DOHH2 (cell line): Measurements from ENCODE around the gene RHEX.

Experiments used
- H3F3A ChIP-seq: fragments of 200-600 bp; sonication (generic), shearing (Covaris generic); 2 replicates; pipeline ENCODE4 v1.6.0; 2016; ENCODE audit warnings: antibody characterized with exemption, mild to moderate bottlenecking; ENCODE audit not compliant: control insufficient read depth, insufficient read depth
- H3K27ac ChIP-seq: fragments of 200-600 bp; sonication (generic); 2 replicates; pipeline ENCODE4 v1.5.1; 2014; ENCODE audit warnings: low read depth, mild to moderate bottlenecking, low read length, moderate library complexity
- H3K27me3 ChIP-seq: fragments of 200-600 bp; sonication (generic); 2 replicates; pipeline ENCODE4 v1.6.1; 2014; ENCODE audit warnings: mild to moderate bottlenecking, low read length, mixed read lengths; ENCODE audit not compliant: control insufficient read depth
- H3K36me3 ChIP-seq: fragments of 200-600 bp; sonication (generic); 2 replicates; pipeline ENCODE4 v1.6.1; 2014; ENCODE audit warnings: mild to moderate bottlenecking, low read length, moderate library complexity, mixed read lengths; ENCODE audit not compliant: control insufficient read depth
- H3K4me1 ChIP-seq: fragments of 200-600 bp; sonication (generic); 2 replicates; pipeline ENCODE4 v1.6.1; 2014; ENCODE audit warnings: mild to moderate bottlenecking, low read length, mixed read lengths; ENCODE audit not compliant: control insufficient read depth
- H3K4me2 ChIP-seq: fragments of 200-600 bp; sonication (generic); 2 replicates; pipeline ENCODE4 v1.6.0; 2014; ENCODE audit warnings: mild to moderate bottlenecking, low read length, moderate library complexity
- H3K4me3 ChIP-seq: fragments of 200-600 bp; sonication (generic); 2 replicates; pipeline ENCODE4 v1.5.1; 2014; ENCODE audit warnings: mild to moderate bottlenecking, low read length, mixed read lengths
- H3K79me2 ChIP-seq: fragments of 200-600 bp; sonication (generic); 2 replicates; pipeline ENCODE4 v1.6.1; 2014; ENCODE audit warnings: mild to moderate bottlenecking, low read length, mixed read lengths; ENCODE audit not compliant: control insufficient read depth
- H3K9me2 ChIP-seq: fragments of 200-600 bp; sonication (generic); replicated peaks from 2 replicates; pipeline ENCODE4 v1.6.1; 2014; ENCODE audit warnings: mild to moderate bottlenecking, low read length, mixed read lengths; ENCODE audit not compliant: control insufficient read depth
- H3K9me3 ChIP-seq: fragments of 200-600 bp; sonication (generic); 2 replicates; pipeline ENCODE4 v1.6.1; 2014; ENCODE audit warnings: antibody characterized with exemption, low read length, mixed read lengths; ENCODE audit not compliant: control insufficient read depth, insufficient read depth
- H4K20me1 ChIP-seq: fragments of 200-600 bp; sonication (generic); 2 replicates; pipeline ENCODE4 v1.6.0; 2014; ENCODE audit warnings: low read depth, mild to moderate bottlenecking, antibody characterized with exemption, low read length, moderate library complexity; ENCODE audit not compliant: control insufficient read depth, insufficient read depth
- CTCF ChIP-seq: fragments of 200-600 bp; sonication (generic); IDR thresholded peaks from one replicate; pipeline ENCODE4 v1.5.1; 2014; ENCODE audit warnings: antibody characterized with exemption, mild to moderate bottlenecking, low read depth, low read length; ENCODE audit not compliant: poor library complexity, severe bottlenecking
- EZH2phosphoT487 ChIP-seq: fragments of 200-600 bp; sonication (generic); IDR thresholded peaks from 2 replicates; pipeline ENCODE4 v1.6.1; 2017; ENCODE audit warnings: borderline replicate concordance, mild to moderate bottlenecking, antibody characterized with exemption, low read length, moderate library complexity, mixed read lengths

Gene RHEX

DNA sequence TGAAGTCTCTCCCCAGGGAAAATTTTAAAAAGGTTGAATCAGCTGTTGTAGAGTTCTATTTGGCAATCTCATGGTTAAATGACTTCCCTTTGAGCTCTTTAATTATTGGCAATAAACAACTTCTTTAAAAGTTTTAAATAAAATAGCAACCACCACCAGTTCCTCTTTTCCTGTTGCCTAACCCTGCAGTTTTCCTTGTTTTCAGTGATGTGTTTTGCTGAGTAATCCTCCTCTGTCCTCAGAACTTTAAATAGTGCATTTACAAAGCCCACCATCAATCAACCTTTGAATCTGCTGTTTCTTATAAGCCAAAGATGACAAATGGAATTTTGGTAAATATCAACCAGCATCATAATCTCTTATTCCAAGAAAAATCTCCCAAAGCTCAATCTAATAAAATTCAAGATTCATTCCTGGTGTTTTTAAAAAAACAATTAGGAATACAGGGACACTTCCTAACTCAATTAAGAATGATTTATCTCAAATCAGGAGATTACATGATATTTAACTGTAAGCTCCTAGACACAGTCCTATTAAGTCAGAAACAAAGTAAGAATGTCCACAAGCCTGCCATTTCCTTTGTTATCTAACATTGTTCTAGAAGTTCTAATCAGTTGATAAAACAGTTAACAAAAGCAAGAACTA is 49.4 kb downstream of the RHEX start:
- no peak overlapping the region for H3K27ac ChIP-seq
- TF ChIP-seq EZH2phosphoT487, result no peak
- TF ChIP-seq CTCF, result no peak
- H3K27me3 ChIP-seq, result no peaks in the 10 kb centered on the region
- no peaks in the 10 kb centered on the region for H3K9me3 ChIP-seq
- peaks cover 3% of the 10 kb centered on the region; the same call in 1 of the 2 replicates for H3K36me3 ChIP-seq
- H3F3A ChIP-seq, result no peaks in the 10 kb centered on the region; the same call in 1 of the 2 replicates
- H3K4me1 ChIP-seq, result peaks cover 5% of the 10 kb centered on the region; the same call in 1 of the 2 replicates
- no peaks in the 10 kb centered on the region for H3K79me2 ChIP-seq
- H3K4me2 ChIP-seq, result no peak overlapping the region
- no peaks in the 10 kb centered on the region for H3K9me2 ChIP-seq
- H3K4me3 ChIP-seq, result no peak overlapping the region
- no peaks in the 10 kb centered on the region for H4K20me1 ChIP-seq

DNA sequence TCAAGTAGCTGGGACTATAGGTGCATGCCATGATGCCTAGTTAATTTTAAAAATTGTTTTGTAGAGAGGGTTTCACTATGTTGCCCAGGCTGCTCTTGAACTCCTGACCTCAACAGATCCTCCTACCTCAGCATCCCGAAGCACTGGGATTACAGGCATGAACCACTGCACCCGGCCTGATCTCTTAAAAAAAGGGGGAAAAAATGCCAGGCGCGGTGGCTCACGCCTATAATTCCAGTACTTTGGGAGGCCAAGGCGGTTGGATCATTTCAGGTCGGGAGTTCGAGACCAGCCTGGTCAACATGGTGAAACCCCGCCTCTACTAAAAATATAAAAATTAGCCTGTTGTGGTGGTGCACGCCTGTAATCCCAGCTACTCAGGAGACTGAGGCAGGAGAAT is 51.0 kb downstream of the RHEX start:
- no peak overlapping the region for H3K4me3 ChIP-seq
- H3K36me3 ChIP-seq, result no peaks in the 10 kb centered on the region
- H3K4me2 ChIP-seq, result no peak overlapping the region
- no peaks in the 10 kb centered on the region for H4K20me1 ChIP-seq
- no peak overlapping the region for H3K27ac ChIP-seq
- no peaks in the 10 kb centered on the region for H3K9me2 ChIP-seq
- H3K9me3 ChIP-seq, result no peaks in the 10 kb centered on the region
- no peak for TF ChIP-seq CTCF
- TF ChIP-seq EZH2phosphoT487, result no peak
- no peaks in the 10 kb centered on the region; the same call in 1 of the 2 replicates for H3F3A ChIP-seq
- peaks cover 5% of the 10 kb centered on the region; the same call in 1 of the 2 replicates for H3K27me3 ChIP-seq
- no peaks in the 10 kb centered on the region for H3K79me2 ChIP-seq
- H3K4me1 ChIP-seq, result peaks cover 5% of the 10 kb centered on the region; the same call in 1 of the 2 replicates

DNA sequence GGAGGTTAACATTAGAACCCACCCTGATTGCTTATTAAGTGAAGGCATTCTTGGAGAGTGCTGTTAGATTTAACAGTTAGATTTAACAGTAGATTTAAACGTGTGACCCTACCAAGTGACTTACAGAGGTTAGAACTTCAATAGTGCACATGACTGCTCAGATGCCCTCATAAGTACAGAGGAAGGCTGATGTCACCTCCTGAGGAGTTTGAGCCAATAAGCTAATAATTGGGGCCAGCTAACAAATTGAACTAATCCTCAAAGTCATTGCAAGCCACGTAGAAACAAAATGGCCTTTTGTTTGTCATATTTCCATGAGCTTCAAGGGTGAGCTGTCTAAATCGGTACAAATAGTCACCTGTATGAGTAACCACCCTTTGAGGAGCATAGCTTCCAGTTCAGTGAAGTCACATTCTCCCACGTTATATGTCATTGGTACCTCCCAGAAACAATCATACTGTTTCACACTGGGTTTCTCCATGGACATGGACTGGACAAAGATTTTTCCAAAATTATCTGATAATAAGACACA is 52.6 kb downstream of the RHEX start:
- Histone ChIP-seq H3K4me1 (peaks cover 2% of the 10 kb centered on the region; the same call in 1 of the 2 replicates), H3K9me2 (no peaks in the 10 kb centered on the region), H3F3A (no peaks in the 10 kb centered on the region; the same call in 1 of the 2 replicates), H3K79me2 (no peaks in the 10 kb centered on the region), H3K27ac (no peak overlapping the region), H3K4me2 (no peak overlapping the region), H3K36me3 (no peaks in the 10 kb centered on the region), H3K4me3 (no peak overlapping the region), H3K27me3 (peaks cover 5% of the 10 kb centered on the region; the same call in 1 of the 2 replicates), H4K20me1 (no peaks in the 10 kb centered on the region), H3K9me3 (no peaks in the 10 kb centered on the region)
- TF ChIP-seq EZH2phosphoT487 (no peak), CTCF (no peak)
